H9 (cell line): ENCODE measurements around the gene FCN2. TPM values are rescaled to one million over a fixed set of nuclear protein-coding genes. Genes with fewer than 3 reads are reported as not detected.

Source experiments
- DNase-seq: peaks from one replicate; pipeline ENCODE4 v3.0.0-alpha.2; 2017
- H2AFZ ChIP-seq: one replicate; pipeline ENCODE4 v1.6.1; 2013; ENCODE audit warnings: mild to moderate bottlenecking, low read length, control low read depth, moderate library complexity
- H2AK5ac ChIP-seq: 2 replicates; pipeline ENCODE4 v1.6.1; 2013; ENCODE audit warnings: low read length, control low read depth, mixed read lengths; ENCODE audit not compliant: insufficient read length
- H2BK120ac ChIP-seq: one replicate; pipeline ENCODE4 v1.6.1; 2013; ENCODE audit warnings: low read depth, mild to moderate bottlenecking, low read length, control low read depth, inconsistent platforms; ENCODE audit not compliant: poor library complexity, severe bottlenecking
- H2BK12ac ChIP-seq: 2 replicates; pipeline ENCODE4 v1.6.1; 2013; ENCODE audit warnings: low read length, control low read depth, mixed read lengths, low read depth; ENCODE audit not compliant: insufficient read length
- H2BK15ac ChIP-seq: 2 replicates; pipeline ENCODE4 v1.6.1; 2013; ENCODE audit warnings: low read depth, low read length, control low read depth
- H2BK20ac ChIP-seq: one replicate; pipeline ENCODE4 v1.6.1; 2013; ENCODE audit warnings: low read depth, mild to moderate bottlenecking, low read length, control low read depth, inconsistent platforms; ENCODE audit not compliant: poor library complexity, severe bottlenecking
- H2BK5ac ChIP-seq: 2 replicates; pipeline ENCODE4 v1.6.1; 2013; ENCODE audit warnings: low read length, control low read depth, mixed read lengths; ENCODE audit not compliant: insufficient read length
- H3K14ac ChIP-seq: 2 replicates; pipeline ENCODE4 v1.6.1; 2013; ENCODE audit warnings: low read length, control low read depth; ENCODE audit not compliant: insufficient read depth
- H3K18ac ChIP-seq: 2 replicates; pipeline ENCODE4 v1.6.1; 2013; ENCODE audit warnings: low read depth, mild to moderate bottlenecking, mixed read lengths, low read length, control low read depth; ENCODE audit not compliant: insufficient read length
- H3K23ac ChIP-seq: 2 replicates; pipeline ENCODE4 v1.6.1; 2013; ENCODE audit warnings: low read length, control low read depth, mixed read lengths, low read depth; ENCODE audit not compliant: insufficient read length
- H3K23me2 ChIP-seq: 2 replicates; pipeline ENCODE4 v1.6.1; 2013; ENCODE audit warnings: low read depth, mild to moderate bottlenecking, mixed read lengths, low read length, control low read depth; ENCODE audit not compliant: insufficient read length, poor library complexity, severe bottlenecking
- H3K27ac ChIP-seq: 2 replicates; pipeline ENCODE4 v1.5.1; 2013; ENCODE audit warnings: low read length, control low read depth, mixed read lengths, low read depth; ENCODE audit not compliant: insufficient read length
- H3K27me3 ChIP-seq: 2 replicates; pipeline ENCODE4 v1.6.1; 2013; ENCODE audit warnings: low read length, control low read depth, inconsistent platforms; ENCODE audit not compliant: insufficient read depth
- H3K4ac ChIP-seq: 2 replicates; pipeline ENCODE4 v1.6.1; 2013; ENCODE audit warnings: low read depth, mild to moderate bottlenecking, control low read depth, inconsistent platforms, low read length, moderate library complexity
- H3K4me1 ChIP-seq: 2 replicates; pipeline ENCODE4 v1.6.1; 2013; ENCODE audit warnings: low read length, control low read depth, inconsistent platforms; ENCODE audit not compliant: insufficient read depth
- H3K4me2 ChIP-seq: 2 replicates; pipeline ENCODE4 v1.6.1; 2013; ENCODE audit warnings: low read length, control low read depth, mixed read lengths; ENCODE audit not compliant: insufficient read length, insufficient read depth
- H3K56ac ChIP-seq: 2 replicates; pipeline ENCODE4 v1.6.1; 2013; ENCODE audit warnings: low read depth, mild to moderate bottlenecking, mixed read lengths, low read length, control low read depth; ENCODE audit not compliant: insufficient read length
- H3K79me1 ChIP-seq: 2 replicates; pipeline ENCODE4 v1.6.1; 2013; ENCODE audit warnings: low read depth, mild to moderate bottlenecking, moderate library complexity, low read length, control low read depth, inconsistent platforms; ENCODE audit not compliant: insufficient read depth, poor library complexity, severe bottlenecking
- H3K79me2 ChIP-seq: 2 replicates; pipeline ENCODE4 v1.6.1; 2013; ENCODE audit warnings: low read length, control low read depth, inconsistent platforms; ENCODE audit not compliant: insufficient read depth
- H3K9ac ChIP-seq: 2 replicates; pipeline ENCODE4 v1.6.1; 2013; ENCODE audit warnings: low read length, control low read depth, mixed read lengths; ENCODE audit not compliant: insufficient read length; ENCODE audit errors: extremely low read depth
- H3K9me3 ChIP-seq: one replicate; pipeline ENCODE4 v1.6.1; 2013; ENCODE audit warnings: low read depth, low read length, inconsistent platforms; ENCODE audit not compliant: control insufficient read depth
- H3T11ph ChIP-seq: one replicate; pipeline ENCODE4 v1.6.1; 2013; ENCODE audit warnings: mild to moderate bottlenecking, low read length, control low read depth, inconsistent platforms
- H4K20me1 ChIP-seq: one replicate; pipeline ENCODE4 v1.6.1; 2013; ENCODE audit not compliant: control insufficient read depth, insufficient read length, insufficient read depth
- H4K5ac ChIP-seq: 2 replicates; pipeline ENCODE4 v1.6.1; 2013; ENCODE audit warnings: low read depth, mild to moderate bottlenecking, mixed read lengths, low read length, control low read depth; ENCODE audit not compliant: insufficient read length
- H4K8ac ChIP-seq: replicated peaks from 2 replicates; pipeline ENCODE4 v1.6.1; 2013; ENCODE audit warnings: low read length, control low read depth, mixed read lengths, low read depth; ENCODE audit not compliant: insufficient read length
- H4K91ac ChIP-seq: 2 replicates; pipeline ENCODE4 v1.6.1; 2013; ENCODE audit warnings: low read depth, mild to moderate bottlenecking, moderate library complexity, mixed read lengths, low read length, control low read depth; ENCODE audit not compliant: insufficient read length
- H3K27ac Mint-ChIP-seq, 3 experiments: 2 replicates in 2 of 3; 3 replicates in 1 of 3; pipeline ENCODE4 v1.8.0; 2020 to 2021; ENCODE audit warnings: mixed read lengths in 3 of 3, mild to moderate bottlenecking in 1 of 3, moderate library complexity in 1 of 3
- H3K27me3 Mint-ChIP-seq: 2 replicates; pipeline ENCODE4 v1.8.0; 2021; ENCODE audit warnings: low read depth, mild to moderate bottlenecking, moderate library complexity, mixed read lengths
- H3K36me3 Mint-ChIP-seq, 3 experiments: 2 replicates in 2 of 3; 3 replicates in 1 of 3; pipeline ENCODE4 v1.8.0; 2020 to 2021; ENCODE audit warnings: low read depth in 3 of 3, mixed read lengths in 3 of 3; ENCODE audit not compliant: insufficient read depth in 1 of 3
- H3K4me1 Mint-ChIP-seq, 2 experiments: 2 replicates each; pipeline ENCODE4 v1.8.0; 2020; ENCODE audit warnings: mixed read lengths in 2 of 2
- H3K4me3 Mint-ChIP-seq, 2 experiments: 2 replicates in 1 of 2; 3 replicates in 1 of 2; pipeline ENCODE4 v1.8.0; 2020 to 2021; ENCODE audit warnings: mild to moderate bottlenecking in 2 of 2, mixed read lengths in 2 of 2, moderate library complexity in 1 of 2
- H3K9me3 Mint-ChIP-seq, 2 experiments: 2 replicates in 1 of 2; 3 replicates in 1 of 2; pipeline ENCODE4 v1.8.0; 2020; ENCODE audit warnings: mild to moderate bottlenecking in 2 of 2, mixed read lengths in 2 of 2, moderate library complexity in 1 of 2
- CTCF ChIP-seq: fragments of 200-600 bp; sonication (generic); conservative IDR thresholded peaks from 3 replicates; pipeline ENCODE4 v1.8.0; 2021; ENCODE audit warnings: antibody characterized with exemption, mild to moderate bottlenecking
- WGBS: extraction: QIAGEN DNeasy Blood & Tissue Kit; methylation state at CpG from one replicate; pipeline ENCODE4 v1.1.7; 2013; ENCODE audit warnings: missing lambda C conversion rate, low lambda C conversion rate, mixed read lengths; ENCODE audit not compliant: insufficient read length; ENCODE audit errors: extremely low coverage; 5-methylcytosine and 5-hydroxymethylcytosine counted together
- total RNA-seq: library from RNA; stranded (reverse); gene quantifications from 2 replicates; pipeline ENCODE4 v1.2.1, GENCODE V29; 2021

Gene FCN2
- total RNA-seq, 1 experiment from 2014 or later = not detected

- DNase-seq = no peak
- Histone ChIP-seq H3K9me3 (peaks cover 5% of the 10 kb centered on the region), H3K4ac (no peak overlapping the region), H3K18ac (no peak overlapping the region), H3K79me1 (no peaks in the 10 kb centered on the region), H2BK120ac (no peak overlapping the region), H3K56ac (no peak overlapping the region), H2AK5ac (no peak overlapping the region), H2BK5ac (no peak overlapping the region), H4K8ac (no peak overlapping the region), H3K23ac (no peak overlapping the region), H2BK20ac (no peak overlapping the region), H2BK12ac (no peak overlapping the region), H4K5ac (no peak overlapping the region), H2AFZ (no peak overlapping the region), H3T11ph (no peak overlapping the region), H3K4me2 (no peak overlapping the region), H2BK15ac (no peak overlapping the region), H4K20me1 (no peaks in the 10 kb centered on the region), H3K14ac (no peak overlapping the region), H3K9ac (no peak overlapping the region), H3K4me1 (no peaks in the 10 kb centered on the region), H3K23me2 (no peaks in the 10 kb centered on the region), H3K27me3 (no peaks in the 10 kb centered on the region), H3K27ac (no peak overlapping the region), H4K91ac (no peak overlapping the region), H3K79me2 (no peaks in the 10 kb centered on the region)
- H3K27ac Mint-ChIP-seq = no peak overlapping the region
- no peak overlapping the region for H3K4me3 Mint-ChIP-seq
- no peaks in the 10 kb centered on the region; a peak in 1 of 7 replicates for H3K36me3 Mint-ChIP-seq
- no peak for TF ChIP-seq CTCF
- H3K9me3 Mint-ChIP-seq = peaks cover 7 to 8% of the 10 kb centered on the region in 2 experiments; a peak in 3 of 5 replicates
- no CpG with 5 or more reads among the region's 16 CpGs for WGBS
- no peaks in the 10 kb centered on the region; the same call in 1 of the 2 replicates for H3K27me3 Mint-ChIP-seq
- no peaks in the 10 kb centered on the region for H3K4me1 Mint-ChIP-seq
Observed at GRCh38 chr9:134846187-134846586, 34.4 kb upstream of the FCN2 start.
